Inflammatory macrophage (primary cell): Measurements from ENCODE around the gene MRPL27.
"Not testable (repeated sequence)": the region's sequence is repeated elsewhere in the genome, so short reads cannot be mapped to it uniquely, and the experiment has no call there.

ENCODE experiments used
- DNase-seq, 2 donors: peaks; one replicate each; pipeline ENCODE4 v3.0.0-alpha.2; 2020 to 2022
- total RNA-seq, 18 experiments: gene quantifications; one replicate each; lab custom pipeline; 2026; ENCODE audit warnings: mixed read lengths in 6 of 18, inconsistent platforms in 2 of 18; lab: John Stamatoyannopoulos, UW

MRPL27 gene
- 13.4 to 35.2 (median 24.5) reads per million in 18 experiments for total RNA-seq

DNA sequence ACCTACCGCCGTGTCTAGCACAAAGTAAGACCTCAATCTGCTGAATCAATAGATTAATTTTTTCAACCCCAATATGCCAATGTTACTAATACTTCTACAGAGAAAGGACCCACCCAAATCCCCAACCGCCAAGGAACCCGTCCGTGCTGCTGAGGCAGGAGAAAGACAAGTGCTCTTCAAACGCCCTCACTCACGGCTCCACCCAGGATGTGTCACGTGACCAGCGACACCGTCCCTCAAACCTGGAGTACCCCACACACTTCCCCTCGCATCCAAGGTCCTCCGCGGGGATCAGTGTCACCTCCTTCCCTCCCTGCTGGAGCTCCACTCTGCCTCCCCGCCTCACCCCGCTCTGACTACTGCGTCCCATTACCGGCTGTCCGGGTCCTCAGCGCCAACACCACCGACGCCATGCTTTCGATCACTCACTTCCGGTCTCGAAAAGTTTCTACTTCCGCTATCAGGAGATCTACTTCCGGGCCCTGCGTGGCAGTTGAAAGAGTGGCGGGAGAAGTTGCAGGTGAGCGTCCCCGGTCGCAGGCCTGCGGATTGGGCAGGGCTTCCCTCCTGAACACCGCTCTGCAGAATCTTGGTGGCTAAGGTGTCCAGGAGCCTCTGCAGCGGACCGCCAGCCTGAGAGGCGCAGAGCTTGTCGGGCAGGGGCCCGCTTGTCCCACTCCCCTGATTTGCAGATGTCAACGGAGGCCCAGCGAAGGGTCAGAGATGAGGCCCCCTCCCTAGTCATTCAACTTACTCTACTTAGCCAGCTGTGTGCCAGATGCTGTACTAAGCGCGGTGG lies at the start of gene MRPL27, which contains the start of gene EME1:
MRPL27 (minus strand) TSS at position 427 of the 799 bp plus-strand sequence; CDS start at position 413, 14 bp downstream.
EME1 (plus strand) TSS at position 472 of the 799 bp plus-strand sequence. CDS start 1,980 bp downstream, outside the sequence.
- peak; percentile 87 to 88 for DNase-seq

DNA sequence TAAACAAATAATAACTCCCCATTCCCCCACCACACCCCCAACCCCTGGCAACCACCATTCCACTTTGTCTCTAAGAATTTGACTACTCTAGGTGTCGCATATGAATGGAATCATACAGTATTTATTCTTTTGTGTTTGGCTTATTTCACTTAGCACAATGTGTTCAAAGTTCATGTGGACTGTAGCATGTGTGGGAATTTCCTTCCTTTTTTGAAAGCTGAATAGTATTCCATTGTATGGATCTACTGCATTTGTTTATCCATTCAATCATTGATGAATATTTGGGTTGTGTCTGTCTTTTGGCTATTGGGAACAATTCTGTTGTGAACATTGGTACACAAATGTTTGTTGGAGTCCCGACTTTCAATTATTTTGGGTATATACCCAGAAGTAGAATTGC lies 49.8 kb upstream of the MRPL27 start:
- DNase-seq: no peak

DNA sequence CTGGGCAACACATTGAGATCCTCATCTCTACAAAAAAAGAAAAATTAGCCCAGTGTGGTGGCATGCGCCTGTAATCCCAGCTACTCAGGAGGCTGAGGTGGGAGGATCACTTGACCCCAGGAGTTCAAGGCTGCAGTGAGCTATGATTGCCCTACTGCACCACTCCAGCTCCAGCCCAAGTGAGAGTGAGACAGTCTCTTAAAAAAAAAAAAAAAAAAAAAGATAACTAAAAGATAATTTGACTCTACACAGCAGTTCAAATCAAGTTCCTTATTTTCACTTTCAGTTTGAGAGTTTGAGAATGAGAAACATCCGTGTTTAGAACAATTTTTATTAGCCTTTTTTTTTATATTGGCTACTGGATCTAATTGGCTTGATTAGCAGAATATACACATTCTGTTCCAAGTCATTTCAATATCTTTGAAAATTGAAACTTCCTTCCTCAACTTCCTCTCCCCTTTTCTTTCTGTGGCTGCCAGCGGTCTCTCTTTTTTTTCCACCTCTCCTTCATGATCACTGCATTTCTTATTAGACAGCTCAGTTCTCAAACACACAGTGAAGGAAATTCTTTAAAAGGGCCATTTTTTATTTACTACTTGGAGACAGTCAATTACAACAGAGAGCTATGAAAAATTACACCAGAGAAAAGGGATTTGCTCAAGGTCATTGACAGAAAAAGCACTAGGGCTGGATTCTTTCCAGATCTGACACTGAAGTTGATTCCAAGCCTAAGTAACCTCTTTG lies 48.5 kb upstream of the MRPL27 start:
- peak in 1 of 2 donors; percentile 65 for DNase-seq

DNA sequence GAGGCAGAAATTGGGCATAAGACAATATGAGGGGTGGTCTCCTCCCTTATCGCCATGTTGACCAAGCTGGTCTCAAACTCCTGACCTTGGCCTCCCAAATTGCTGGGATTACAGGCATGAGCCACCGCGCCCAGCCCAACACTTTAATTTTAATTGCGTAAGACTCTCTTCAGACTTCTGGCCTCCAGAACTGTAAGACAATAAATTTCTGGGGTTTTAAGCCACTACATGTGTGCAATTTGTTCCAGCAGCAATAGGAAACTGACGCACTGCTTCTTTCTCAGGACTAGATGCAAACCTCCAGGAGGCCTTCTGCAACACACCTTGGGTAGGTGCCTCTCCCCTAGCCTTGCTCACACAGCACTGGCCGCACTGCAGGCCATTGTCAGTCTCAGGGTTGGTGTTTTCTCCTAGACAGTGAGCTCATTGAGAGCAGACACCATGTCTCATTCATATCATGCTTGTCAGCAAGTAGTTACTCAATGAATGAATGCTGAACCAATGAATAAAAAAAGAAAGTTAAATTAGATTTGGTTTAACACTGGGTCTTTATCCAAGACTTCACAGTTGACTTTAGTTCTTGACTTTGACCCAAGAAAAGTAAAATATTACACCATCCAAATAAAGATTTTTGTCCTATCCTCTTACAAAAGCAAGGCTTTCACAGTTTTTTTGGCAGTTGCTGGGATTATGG lies 47.6 kb upstream of the MRPL27 start:
- DNase-seq: no peak

DNA sequence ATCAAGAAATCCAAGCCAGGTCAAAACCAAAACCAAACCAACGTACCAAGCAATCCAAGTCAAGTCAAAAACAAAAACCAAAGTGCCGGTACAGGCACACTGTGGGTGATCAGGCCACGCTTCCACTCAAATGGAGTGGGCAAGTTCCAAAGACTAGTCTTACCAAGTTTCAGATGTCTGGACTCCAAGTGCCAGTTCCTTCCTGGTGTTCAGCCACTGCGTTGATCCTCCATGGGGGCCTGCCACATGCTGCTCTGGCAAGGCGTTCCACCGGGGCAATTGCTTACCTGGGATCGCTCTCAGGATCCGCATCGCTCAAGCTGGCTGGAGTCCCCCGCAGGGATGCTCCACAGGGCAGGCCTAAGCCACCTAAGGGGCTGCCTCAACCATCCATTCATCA lies 46.6 kb upstream of the MRPL27 start:
- not testable (repeated sequence) for DNase-seq

DNA sequence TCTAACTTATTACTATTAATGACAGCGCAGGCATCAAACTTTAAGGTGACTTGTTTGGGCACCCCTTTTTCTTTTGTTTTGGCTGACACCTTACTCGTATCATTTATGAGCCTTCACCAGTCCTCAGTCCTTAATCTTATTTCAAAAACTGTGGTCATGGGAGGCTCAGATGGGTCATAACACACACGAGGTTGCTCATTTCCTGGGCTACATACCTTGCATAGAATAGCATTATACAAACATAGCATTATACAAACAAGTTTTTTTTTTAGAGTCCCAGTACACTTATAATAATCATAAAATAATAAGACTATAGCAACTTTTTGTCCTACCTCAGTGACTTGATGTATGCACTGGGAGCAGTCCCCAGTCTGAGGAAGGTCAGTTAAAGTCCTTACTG lies 41.8 kb upstream of the MRPL27 start:
- DNase-seq: no peak

DNA sequence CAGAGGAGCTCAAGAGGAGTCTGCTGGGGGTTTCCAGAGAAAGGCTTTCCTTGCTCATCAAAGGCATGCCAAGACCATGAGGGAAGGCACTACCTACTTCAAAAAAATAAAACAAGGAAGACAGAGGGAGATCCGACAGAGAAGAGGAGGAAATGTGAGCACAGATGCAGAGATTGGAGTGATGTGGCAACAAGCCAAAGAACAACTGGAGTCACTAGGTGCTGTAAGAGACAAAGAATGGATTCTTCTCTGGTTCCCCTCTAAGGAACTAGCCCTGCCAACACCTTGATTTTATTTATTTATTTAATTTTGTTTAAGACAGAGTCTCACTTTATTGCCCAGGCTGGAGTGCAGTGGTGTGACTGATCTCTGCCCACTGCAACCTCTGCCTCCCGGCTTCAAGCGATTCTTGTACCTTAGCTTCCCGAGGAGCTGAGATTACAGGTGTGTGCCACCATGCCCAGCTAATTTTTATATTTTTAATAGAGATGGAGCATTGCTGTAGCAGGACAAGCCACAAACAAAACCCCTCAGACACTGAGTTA lies 39.3 kb upstream of the MRPL27 start:
- no peak for DNase-seq

DNA sequence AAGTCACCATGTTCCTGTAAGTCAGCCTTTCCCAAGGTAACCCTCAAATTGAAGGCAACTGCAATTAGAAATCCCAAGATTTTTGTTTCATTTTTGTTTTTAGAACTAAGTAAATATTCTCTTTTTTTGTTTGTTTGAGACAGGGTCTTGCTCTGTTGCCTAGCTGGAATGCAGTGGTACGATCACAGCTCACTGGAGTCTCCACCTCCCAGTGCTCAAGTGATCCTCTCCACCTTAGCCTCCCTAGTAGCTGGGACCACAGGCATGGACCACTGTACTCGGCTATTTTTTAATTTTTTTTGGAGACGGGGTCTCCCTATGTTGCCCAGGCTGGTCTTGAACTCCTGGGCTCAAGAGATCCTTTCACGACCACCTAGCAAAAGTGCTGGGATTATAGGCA lies 34.9 kb upstream of the MRPL27 start:
- DNase-seq: no peak

DNA sequence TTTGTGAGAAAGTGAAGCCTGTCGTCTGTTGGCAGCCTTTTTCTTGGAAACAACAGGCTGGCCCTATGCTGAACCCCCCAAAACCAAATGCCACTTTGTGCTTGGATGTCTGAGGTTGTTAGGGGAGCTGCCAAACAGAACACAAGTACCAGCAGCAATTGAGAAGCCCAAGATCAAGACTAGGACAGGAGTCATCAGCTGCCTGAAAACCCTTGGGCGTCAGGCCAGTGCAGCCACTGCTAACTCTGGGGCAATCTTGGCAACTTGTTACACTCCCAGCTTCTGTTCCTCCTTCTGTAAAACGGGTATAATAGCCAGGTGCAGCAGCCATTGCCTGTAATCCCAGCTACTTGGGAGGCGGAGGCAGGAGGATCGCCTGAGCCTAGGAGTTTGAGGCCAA lies 33.6 kb upstream of the MRPL27 start:
- DNase-seq: no peak

DNA sequence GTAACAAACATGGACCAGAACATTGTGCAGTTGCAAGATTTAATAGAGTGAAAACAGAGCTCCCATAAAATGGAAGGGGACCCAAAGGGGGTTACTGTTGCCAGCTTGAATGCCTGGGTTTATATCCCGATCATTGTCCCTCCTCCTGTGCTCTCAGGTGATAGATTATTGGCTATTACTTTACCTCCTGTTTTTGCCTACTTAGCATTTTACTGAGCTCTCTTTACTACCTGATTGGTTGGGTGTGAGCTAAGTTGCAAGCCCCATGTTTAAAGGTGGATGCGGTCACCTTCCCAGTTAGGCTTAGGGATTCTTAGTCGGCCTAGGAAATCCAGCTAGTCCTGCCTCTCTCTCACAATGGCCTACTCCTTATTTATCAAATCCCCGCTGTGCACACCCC lies 32.4 kb upstream of the MRPL27 start:
- not testable (repeated sequence) for DNase-seq

DNA sequence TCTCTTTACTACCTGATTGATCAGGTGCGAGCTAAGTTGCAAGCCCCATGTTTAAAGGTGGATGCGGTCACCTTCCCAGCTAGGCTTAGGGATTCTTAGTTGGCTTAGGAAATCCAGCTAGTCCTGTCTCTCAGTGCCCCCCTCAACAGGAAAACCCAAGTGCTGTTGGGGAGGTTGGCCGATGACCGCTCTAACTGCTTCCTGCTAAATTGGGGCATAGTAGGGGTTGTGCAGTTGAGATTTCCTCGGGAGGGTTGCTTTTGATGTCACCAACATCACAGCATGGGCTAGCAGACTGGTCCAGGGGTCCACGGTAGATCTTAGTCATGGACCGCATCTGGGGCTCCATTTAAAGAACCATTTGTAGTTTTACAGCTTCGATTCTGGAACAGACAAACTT lies 26.6 kb upstream of the MRPL27 start:
- DNase-seq: not testable (repeated sequence)

DNA sequence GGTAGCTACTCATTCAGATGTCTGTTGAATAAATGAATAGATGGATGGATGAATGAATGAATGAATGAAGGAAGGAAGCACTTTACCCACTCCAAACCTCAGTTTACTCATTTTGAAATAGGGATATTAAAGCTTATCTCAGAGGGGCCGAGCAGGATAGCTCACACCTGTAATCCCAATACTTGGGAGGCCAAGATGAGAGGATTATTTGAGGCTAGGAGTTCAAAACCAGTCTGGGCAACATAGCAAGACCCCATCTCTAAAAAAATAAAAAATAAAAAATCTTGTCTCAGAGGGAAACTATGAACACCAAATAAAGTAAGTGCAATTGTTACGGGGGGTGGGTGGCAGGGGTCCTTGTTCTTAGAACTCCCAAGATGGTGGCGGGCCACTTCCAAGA lies 25.7 kb upstream of the MRPL27 start:
- DNase-seq: not testable (repeated sequence)

DNA sequence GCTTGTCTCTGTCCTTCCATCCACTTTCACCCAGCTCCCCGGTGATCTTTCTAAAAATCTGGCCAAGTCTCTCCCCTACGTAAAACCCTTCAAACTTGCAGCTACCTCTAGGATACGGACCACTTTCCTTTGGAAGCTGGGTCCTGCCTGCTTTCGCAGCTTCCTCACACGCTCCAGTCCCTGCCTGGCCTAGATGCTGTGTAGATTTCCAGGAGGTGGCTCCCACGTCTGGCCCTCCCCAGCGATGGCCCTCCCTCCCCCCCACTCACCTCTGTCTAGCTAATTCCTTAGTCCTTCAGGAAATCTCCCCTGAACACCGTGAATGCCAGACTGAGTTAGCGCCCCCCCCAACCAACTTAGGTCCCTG lies 24.9 kb upstream of the MRPL27 start:
- no peak for DNase-seq

DNA sequence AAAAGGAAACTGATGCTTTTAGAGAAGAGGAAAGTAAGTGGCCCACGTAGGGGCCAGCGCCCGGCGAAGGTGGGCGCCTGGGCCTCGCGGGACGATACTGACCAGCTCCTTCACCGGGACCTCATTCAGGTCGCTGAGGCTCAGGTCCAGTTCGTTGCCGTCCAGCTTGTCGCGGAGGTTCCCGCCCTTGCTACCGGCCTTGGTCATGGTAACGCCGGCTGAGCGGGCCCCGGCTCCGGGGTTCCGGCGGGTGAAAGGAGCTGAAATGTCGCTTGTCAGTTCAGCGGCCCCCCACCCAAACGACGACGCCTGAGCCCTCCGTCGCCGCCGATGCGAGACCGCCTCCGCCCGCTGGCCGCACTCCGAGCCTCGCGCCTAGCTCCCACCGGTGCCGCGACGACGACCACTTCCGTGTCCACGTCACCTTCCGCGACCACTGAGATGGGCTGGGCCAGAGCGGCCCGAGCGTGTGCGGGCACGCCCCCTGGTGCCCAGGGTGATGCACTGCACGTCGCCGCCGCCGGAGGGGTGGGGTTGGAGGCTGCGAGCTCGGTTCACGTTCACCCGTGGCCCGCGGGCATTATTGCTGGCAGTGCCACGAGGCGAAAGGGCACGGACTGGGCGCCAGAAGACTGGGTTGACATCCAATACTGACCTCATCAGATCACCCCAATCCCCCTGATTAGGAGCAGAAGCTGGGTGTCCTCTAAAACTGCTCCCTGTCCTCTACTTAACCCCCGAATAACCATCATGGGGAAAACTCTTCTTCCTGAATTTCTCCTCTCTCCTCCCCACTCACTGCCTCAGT lies 24.3 kb upstream of the MRPL27 start, which contains the start of gene LRRC59:
LRRC59 (minus strand) TSS at position 413 of the 808 bp plus-strand sequence; CDS start at position 207, 206 bp downstream.
- DNase-seq: peak; percentile 81 to 87

DNA sequence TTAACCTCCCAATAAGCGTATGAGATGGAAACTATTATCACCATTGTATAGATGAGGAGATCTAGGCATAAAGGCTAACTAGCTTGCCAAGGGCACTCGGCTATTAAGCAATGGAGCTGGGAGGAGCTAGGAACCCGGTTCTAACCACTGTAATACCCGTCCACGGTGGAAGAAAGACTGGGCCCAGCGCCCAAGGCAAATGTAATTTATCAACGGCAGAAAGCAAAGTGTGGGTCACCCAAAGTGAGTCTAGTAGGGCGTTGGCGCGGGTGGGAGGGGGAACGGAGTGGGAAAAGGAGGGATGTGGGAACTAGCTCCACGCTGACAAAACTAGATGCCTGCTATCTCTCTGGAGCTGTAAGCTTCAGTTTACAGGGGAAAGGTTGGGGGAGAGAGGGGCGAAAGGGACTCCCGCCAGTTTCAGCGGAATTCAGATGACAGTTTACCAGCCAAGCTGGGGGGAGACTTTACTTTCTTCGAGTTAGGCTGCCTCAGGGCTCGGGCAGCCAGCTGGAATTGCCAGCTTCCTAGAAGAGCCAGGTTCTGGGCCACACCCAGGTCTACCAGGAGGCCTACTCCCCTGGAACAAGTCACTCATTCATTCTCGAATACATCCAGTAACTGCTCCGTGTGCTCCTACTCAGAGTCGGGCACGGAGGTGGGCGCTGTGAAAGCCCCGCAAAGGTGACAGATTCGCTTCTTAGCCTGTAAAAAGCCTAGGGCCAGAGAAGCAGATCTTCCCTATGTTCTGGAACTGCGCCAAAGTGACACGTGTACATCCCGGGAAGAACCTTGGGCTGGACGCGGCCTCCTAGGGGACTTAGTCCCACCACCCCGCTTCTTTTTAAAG lies 23.5 kb upstream of the MRPL27 start:
- DNase-seq: peak; percentile 48 to 56

DNA sequence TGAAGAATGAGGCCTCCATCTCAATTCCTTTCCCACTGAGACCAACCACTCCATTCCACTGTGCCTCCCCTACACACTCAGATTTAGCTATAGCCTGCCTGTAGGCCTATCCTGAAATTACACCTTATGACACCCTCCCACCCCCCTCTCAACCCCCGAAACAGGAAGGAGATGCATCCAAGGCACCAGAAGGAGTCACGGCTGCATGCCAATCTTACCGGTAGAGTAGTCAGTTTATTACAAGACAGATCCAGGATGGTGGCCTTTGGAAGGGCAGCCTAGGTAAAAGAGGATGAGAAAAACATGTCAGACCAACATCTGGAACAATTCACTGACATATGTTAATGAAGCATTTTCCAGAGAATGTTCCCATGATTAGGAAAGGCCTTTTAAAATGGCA lies 21.7 kb upstream of the MRPL27 start:
- DNase-seq: no peak

DNA sequence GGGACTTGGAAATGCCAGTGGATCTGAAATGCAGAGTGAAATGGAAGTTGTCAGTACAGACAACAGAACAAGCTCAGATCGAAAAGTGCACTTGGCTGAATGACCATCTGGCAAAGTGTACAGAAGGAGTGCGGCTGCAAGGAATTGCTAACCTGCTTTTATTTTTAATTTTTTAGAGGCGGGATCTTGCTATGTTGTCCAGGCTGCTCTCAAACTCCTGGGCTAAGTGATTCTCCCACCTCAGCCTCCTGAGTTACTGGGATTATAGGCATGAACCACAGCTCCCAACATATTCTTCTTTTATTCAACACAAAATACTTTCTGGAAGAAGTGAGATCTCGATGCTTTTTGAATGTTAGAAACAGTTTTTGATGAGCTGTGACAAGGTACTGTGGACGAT lies 20.7 kb upstream of the MRPL27 start:
- no peak for DNase-seq

DNA sequence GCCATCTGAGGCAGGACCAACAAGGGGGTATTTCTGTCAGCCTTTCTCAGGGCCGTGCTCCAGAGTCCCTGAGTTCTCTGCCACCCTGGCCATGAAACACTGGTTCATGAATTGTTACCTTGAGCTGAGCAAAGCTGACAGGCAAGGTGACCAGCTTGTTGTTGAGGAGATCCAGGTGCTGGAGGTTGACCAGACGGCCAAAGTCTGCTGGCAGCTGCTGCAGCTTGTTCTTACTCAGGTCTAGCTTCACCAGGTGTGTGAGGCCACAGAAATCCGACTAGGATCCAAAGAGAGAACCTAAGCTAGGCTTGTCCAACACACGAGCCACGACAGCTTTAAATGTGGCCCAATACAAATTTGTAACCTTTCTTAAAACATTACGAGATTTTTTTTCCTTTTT lies 19.6 kb upstream of the MRPL27 start:
- DNase-seq: no peak

DNA sequence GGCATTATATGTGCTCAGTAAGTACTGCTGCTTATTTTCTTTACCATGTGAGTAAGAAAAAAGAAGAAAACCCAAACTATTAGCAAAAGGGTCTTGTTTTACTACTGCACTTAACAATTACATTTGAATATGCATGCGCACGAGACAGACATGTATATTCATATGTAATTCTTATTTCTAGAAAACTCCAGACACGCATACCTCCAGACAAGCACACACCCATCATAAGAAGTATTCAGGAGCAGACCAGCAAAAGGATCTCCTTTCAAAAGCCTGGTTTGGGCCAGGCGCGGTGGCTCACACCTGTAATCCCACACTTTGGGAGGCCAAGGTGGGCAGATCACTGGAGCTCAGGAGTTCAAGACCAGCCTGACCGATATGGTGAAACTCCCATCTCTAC lies 16.6 kb upstream of the MRPL27 start:
- no peak for DNase-seq

DNA sequence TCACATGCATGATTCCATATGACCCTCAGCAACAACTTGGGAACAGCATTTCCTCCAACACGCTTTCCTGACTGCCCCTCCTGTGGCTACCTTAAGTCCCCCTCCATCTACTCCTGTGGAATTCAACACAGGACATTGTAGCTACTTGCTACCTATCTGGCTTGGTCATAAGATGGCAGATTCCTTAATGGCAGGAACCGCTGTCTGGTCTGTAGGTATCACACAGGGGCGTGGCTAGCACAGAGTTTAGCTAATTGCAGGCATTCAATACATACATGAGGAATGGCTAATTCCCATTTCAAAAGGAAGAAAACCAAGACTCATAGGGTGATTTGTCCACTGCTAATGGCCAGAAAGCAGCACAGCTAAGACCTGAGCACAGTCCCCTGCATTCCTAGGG lies 15.7 kb upstream of the MRPL27 start:
- DNase-seq: no peak

DNA sequence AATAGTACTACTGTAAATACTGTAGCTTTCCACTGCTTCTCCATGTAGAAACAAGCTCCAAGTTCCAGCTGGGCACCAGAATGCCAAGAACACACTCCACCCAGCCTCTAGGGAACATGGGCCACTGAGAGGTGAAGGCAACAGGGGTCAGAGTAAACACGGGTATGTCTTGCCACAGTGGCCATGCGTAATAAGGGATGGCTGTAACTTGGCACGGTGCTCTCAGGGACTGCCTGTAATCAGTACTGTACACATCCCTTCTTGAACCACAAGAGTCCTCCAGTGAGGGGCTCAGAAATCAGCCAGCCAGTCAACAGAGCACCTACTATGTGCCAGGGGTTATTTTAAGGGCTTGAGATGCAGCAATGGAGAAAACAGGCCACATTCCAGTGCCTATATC lies 13.5 kb upstream of the MRPL27 start:
- no peak for DNase-seq
